T-cell (primary cell): Measurements from ENCODE around the gene MRTFB. TPM values are rescaled to one million over a fixed set of nuclear protein-coding genes. Genes with fewer than 3 reads are reported as not detected.

Experiments
- ATAC-seq, 4 experiments: fragments of 200-7000 bp in 3 of 4; fragments of 150-1000 bp in 1 of 4; cut with Tn5 transposase; replicated peaks in 1 of 4; 1 replicate in 3 of 4; 2 replicates in 1 of 4; pipeline ENCODE4 v1.10.0; 2021; ENCODE audit warnings: moderate library complexity in 3 of 4, mild to moderate bottlenecking in 2 of 4, moderate number of reproducible peaks in 1 of 4
- CTCF ChIA-PET, 2 donors: fragments of 300-600 bp; sonication (Branson Sonifier 250); formaldehyde crosslinking; loops; one replicate each; lab custom pipeline; 2022; ENCODE audit warnings: antibody characterized with exemption in 2 of 2; lab: Charles Lee
- POLR2A ChIA-PET, 2 donors: fragments of 300-600 bp; sonication (Branson Sonifier 250); formaldehyde crosslinking; loops; one replicate each; lab custom pipeline; 2022; ENCODE audit warnings: antibody characterized with exemption in 2 of 2; lab: Charles Lee
- DNase-seq, 35 experiments: peaks; one replicate each; pipeline versions ENCODE4 v3.0.0 to v3.0.0-alpha.2; 2013 to 2023
- H3K27ac ChIP-seq: one replicate; pipeline ENCODE4 v1.5.1; 2013; ENCODE audit warnings: low read length
- H3K27me3 ChIP-seq, 2 experiments: replicated peaks in 1 of 2; 1 replicate in 1 of 2; 2 replicates in 1 of 2; pipeline versions ENCODE4 v1.6.1 to v1.7.0; 2013; ENCODE audit warnings: low read length in 1 of 2, mixed read lengths in 1 of 2; ENCODE audit not compliant: control insufficient read depth in 2 of 2, insufficient read depth in 2 of 2; ENCODE audit errors: extremely low read depth in 1 of 2
- H3K36me3 ChIP-seq, 2 donors: 1 replicate in 1 of 2; 2 replicates in 1 of 2; pipeline versions ENCODE4 v1.6.1 to v1.7.0; 2013; ENCODE audit warnings: low read length in 1 of 2; ENCODE audit not compliant: control insufficient read depth in 2 of 2, insufficient read depth in 1 of 2; ENCODE audit errors: extremely low read depth in 1 of 2
- H3K4me1 ChIP-seq, 2 experiments: 1 replicate in 1 of 2; 2 replicates in 1 of 2; pipeline versions ENCODE4 v1.6.1 to v1.7.0; 2013; ENCODE audit warnings: low read length in 2 of 2, mixed read lengths in 1 of 2; ENCODE audit not compliant: insufficient read depth in 2 of 2, control insufficient read depth in 1 of 2; ENCODE audit errors: extremely low read depth in 1 of 2
- H3K4me3 ChIP-seq, 2 donors: 1 replicate in 1 of 2; 2 replicates in 1 of 2; pipeline versions ENCODE4 v1.5.1 to v1.7.0; 2013; ENCODE audit warnings: mild to moderate bottlenecking in 2 of 2, low read length in 1 of 2, moderate library complexity in 1 of 2; ENCODE audit not compliant: control insufficient read depth in 1 of 2; ENCODE audit errors: extremely low read depth in 1 of 2
- H3K9me3 ChIP-seq: 2 replicates; pipeline ENCODE4 v1.7.0; 2013
- H3K27ac Mint-ChIP-seq, 2 donors: one replicate each; pipeline ENCODE4 v1.8.0; 2020 to 2021; ENCODE audit warnings: mild to moderate bottlenecking in 2 of 2, mixed read lengths in 2 of 2
- H3K27me3 Mint-ChIP-seq, 2 donors: one replicate each; pipeline ENCODE4 v1.8.0; 2021 to 2022; ENCODE audit warnings: mixed read lengths in 2 of 2
- H3K36me3 Mint-ChIP-seq: one replicate; pipeline ENCODE4 v1.8.0; 2021; ENCODE audit warnings: mixed read lengths
- H3K4me1 Mint-ChIP-seq, 3 donors: one replicate each; pipeline ENCODE4 v1.8.0; 2020 to 2022; ENCODE audit warnings: mixed read lengths in 3 of 3, mild to moderate bottlenecking in 1 of 3
- H3K4me3 Mint-ChIP-seq, 3 donors: one replicate each; pipeline ENCODE4 v1.8.0; 2020 to 2022; ENCODE audit warnings: mild to moderate bottlenecking in 3 of 3, mixed read lengths in 3 of 3, moderate library complexity in 3 of 3
- H3K9me3 Mint-ChIP-seq, 3 donors: one replicate each; pipeline ENCODE4 v1.8.0; 2020 to 2022; ENCODE audit warnings: mixed read lengths in 3 of 3
- WGBS: methylation state at CpG from one replicate; pipeline ENCODE4 v1.1.5; 2013; ENCODE audit warnings: missing lambda C conversion rate; ENCODE audit not compliant: insufficient coverage; 5-methylcytosine and 5-hydroxymethylcytosine counted together
- total RNA-seq, 35 experiments: library from RNA in 6 of 35; stranded (reverse) in 6 of 35; fragments of 120-200 nt in 1 of 35; gene quantifications; one replicate each; pipeline versions ENCODE4 v1.2.1 to v1.2.4 and lab custom pipeline; 2013 to 2026

Gene MRTFB
- total RNA-seq, 5 donors from 2014 or later (not counting 1 experiment from before 2014, with no cell fraction given) = 18.2 to 37.0 (median 21.0) TPM

DNA sequence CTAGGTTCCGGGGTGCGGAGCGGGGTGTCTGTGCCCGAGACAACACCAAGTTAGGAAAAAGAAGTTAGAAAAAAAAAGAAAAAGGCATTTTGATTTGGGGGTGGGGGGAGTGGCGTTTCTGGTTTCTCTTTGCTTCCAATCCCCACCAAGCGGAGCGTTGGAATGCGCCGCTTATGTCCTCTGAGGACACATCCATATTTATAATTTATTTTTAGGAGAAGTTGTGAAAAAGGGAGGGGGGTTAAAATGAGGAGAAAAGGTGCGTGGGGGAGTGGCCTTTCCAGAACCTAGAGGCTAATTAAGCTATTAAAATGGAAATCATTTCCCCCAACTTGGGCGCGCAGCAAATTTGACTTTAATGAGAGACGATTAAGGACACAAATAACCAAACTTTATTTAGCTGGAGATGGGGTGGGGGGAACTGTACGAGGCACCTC lies 232.1 kb downstream of the MRTFB start:
- Histone ChIP-seq H3K4me3 (peak overlapping the region; percentile 52 to 77), H3K9me3 (no peaks in the 10 kb centered on the region), H3K4me1 (peaks cover 21 to 40% of the 10 kb centered on the region in 2 experiments), H3K36me3 (no peaks in the 10 kb centered on the region), H3K27me3 (peaks cover 0 to 35% of the 10 kb centered on the region in 2 experiments), H3K27ac (no peak overlapping the region)
- Mint-ChIP-seq H3K4me3 (peak overlapping the region; percentile 70 to 85 (median 74)), H3K27ac (no peak overlapping the region), H3K4me1 (peaks cover 33 to 40% (median 33%) of the 10 kb centered on the region in 3 donors), H3K36me3 (no peaks in the 10 kb centered on the region), H3K27me3 (peaks cover 0 to 21% of the 10 kb centered on the region in 2 donors), H3K9me3 (no peaks in the 10 kb centered on the region)
- ChIA-PET CTCF (interaction anchor here in 1 of 2 donors (0.6 to 0.8 kb wide), 3 partner anchors 10 to 53 kb away, joined by 3 to 6 read pairs (median 5); no protein-coding TSS in a partner anchor), POLR2A (interaction anchor here in 1 of 2 donors (0.6 to 0.7 kb wide), 2 partner anchors 16 to 200 kb away, joined by 4 read pairs; no protein-coding TSS in a partner anchor)
- WGBS = no CpG with 5 or more reads among the region's 14 CpGs
- no peak for ATAC-seq
- no peak for DNase-seq

DNA sequence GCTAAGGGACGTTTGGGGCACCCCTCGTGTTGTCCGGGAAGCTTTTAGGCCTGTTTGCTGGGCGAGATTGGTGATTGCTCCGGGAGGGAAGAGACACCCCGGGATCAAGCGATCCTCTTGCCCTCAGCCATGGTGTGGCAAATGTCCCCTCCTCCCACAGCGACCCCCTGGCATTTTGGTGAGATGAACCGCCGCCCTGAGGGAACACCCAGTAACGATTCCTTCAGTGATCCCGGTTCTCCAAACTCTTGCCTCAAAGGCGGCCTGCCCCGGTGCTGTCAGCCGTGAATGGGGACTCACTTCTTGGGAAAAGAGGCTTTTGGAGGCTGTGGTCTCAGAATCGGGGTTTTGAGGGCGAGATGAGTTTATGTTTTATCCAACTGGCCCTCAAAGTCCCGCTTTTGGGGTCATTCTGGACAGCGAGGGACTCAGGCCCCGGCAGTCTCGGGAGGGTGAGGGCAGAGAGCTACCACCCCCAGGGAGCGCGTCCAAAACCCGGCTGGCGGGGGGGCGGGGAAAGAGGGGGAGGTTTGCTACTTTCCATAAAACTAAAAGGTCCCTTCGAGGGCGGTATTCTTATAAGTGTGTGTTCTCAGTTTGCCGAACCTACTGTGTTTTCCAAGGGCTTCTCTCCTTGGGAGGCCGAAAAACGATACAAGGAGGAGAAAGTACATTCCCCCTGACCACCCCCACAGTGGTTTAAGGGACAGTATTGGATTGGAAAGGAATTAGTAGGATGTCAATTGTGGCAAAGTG lies 232.7 kb downstream of the MRTFB start:
- CTCF ChIA-PET = interaction anchor here in 1 of 2 donors (0.6 to 0.8 kb wide), 2 partner anchors 15 to 53 kb away, joined by 5 to 6 read pairs; no protein-coding TSS in a partner anchor
- no peak overlapping the region for H3K27ac Mint-ChIP-seq
- ATAC-seq (no peak), DNase-seq (no peak)
- 42% methylated on average over 13 of the region's 31 CpGs for WGBS
- Histone ChIP-seq H3K4me1 (peaks cover 27 to 46% of the 10 kb centered on the region in 2 experiments), H3K27me3 (peaks cover 0 to 35% of the 10 kb centered on the region in 2 experiments), H3K27ac (no peak overlapping the region), H3K36me3 (no peaks in the 10 kb centered on the region), H3K4me3 (peak overlapping the region; percentile 52 to 77), H3K9me3 (no peaks in the 10 kb centered on the region)
- H3K4me1 Mint-ChIP-seq = peaks cover 38 to 44% (median 39%) of the 10 kb centered on the region in 3 donors
- POLR2A ChIA-PET = interaction anchor here in 1 of 2 donors (0.6 kb wide), 1 partner anchor 200 kb away, joined by 4 read pairs; no protein-coding TSS in a partner anchor
- H3K4me3 Mint-ChIP-seq = peak overlapping the region; percentile 70 to 85 (median 74)
- H3K9me3 Mint-ChIP-seq = no peaks in the 10 kb centered on the region
- peaks cover 0 to 21% of the 10 kb centered on the region in 2 donors for H3K27me3 Mint-ChIP-seq
- no peaks in the 10 kb centered on the region for H3K36me3 Mint-ChIP-seq

DNA sequence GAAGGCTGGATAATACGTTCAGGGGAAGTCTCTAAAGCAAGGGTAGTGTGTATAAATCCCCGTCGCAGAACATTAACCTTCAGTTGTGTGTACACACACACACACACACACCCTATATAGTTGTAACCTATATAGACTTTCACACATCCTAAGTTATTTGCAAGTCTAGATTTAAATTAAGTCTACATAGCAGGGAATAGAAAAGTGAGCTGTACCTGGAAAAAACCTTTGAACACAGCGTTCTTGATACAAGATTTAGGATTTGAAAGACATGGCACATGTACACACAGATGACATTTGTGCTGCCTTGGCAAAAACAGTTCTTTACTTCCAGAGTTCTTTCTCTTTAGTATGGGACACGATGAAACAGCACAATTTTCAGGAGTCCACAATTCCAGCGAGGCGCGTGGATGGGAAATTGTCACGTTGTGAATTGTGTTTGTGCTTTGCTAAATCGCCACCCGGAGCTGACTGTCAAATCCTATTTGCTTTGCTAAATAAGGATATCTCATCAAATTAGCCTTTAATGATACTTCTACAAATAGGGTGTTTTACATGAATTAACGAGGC lies 233.9 kb downstream of the MRTFB start:
- no peak overlapping the region for H3K27ac ChIP-seq
- CTCF ChIA-PET = no interaction called here
- no peak overlapping the region for H3K27ac Mint-ChIP-seq

DNA sequence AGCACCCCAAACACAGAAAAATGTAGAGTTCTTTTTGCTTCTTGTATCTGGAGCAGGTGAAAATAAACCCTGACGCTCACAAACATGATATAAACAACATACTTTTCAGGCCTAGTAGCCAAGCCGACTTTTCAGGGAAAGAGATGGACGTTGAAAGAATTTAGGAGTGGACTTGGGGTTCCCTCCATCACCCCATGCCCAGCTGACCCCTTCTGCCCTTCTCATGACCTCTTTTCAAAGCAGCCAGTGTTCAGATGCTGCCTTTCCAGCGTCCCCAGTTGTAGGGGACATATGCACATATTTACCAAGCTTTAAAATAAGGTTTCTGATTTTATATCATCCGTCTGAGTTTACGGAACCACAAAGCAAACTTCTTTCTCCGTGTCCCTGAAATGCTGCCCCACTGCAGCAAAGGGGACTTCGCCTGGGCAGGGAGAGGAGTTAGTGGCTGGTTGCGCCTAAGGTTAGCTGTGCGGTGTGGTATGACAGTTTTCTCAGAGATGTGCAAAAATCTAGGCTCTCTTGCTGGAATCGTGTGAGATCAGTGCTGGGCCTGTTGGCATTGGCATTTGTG lies 235.5 kb downstream of the MRTFB start:
- peaks cover 28 to 55% of the 10 kb centered on the region in 2 experiments for H3K4me1 ChIP-seq
- 92% methylated on average over 7 of the region's 11 CpGs for WGBS
- H3K36me3 Mint-ChIP-seq = no peaks in the 10 kb centered on the region
- DNase-seq = no peak
- no peak overlapping the region for H3K4me3 ChIP-seq
- peak overlapping the region in 1 of 2 donors; percentile 28 for H3K27ac Mint-ChIP-seq
- H3K9me3 ChIP-seq = no peaks in the 10 kb centered on the region
- peaks cover 0 to 21% of the 10 kb centered on the region in 2 experiments for H3K27me3 ChIP-seq
- H3K4me3 Mint-ChIP-seq = peak overlapping the region in 1 of 3 donors; percentile 79
- no peak for ATAC-seq
- no peaks in the 10 kb centered on the region for H3K9me3 Mint-ChIP-seq
- CTCF ChIA-PET = no interaction called here
- POLR2A ChIA-PET = interaction anchor here in 1 of 2 donors (0.6 kb wide), 1 partner anchor 220 kb away, joined by 3 read pairs; no protein-coding TSS in a partner anchor
- H3K36me3 ChIP-seq = no peaks in the 10 kb centered on the region
- H3K27ac ChIP-seq = no peak overlapping the region
- H3K4me1 Mint-ChIP-seq = peaks cover 43 to 46% (median 43%) of the 10 kb centered on the region in 3 donors
- H3K27me3 Mint-ChIP-seq = peaks cover 0 to 11% of the 10 kb centered on the region in 2 donors

More for the DNA sequence above, 233.9 kb downstream of the MRTFB start:
- POLR2A ChIA-PET = no interaction called here
- H3K36me3 Mint-ChIP-seq = no peaks in the 10 kb centered on the region
- WGBS = 88% methylated on average over 3 of the region's 12 CpGs
- ATAC-seq = no peak
- Histone ChIP-seq H3K4me1 (peaks cover 30 to 57% of the 10 kb centered on the region in 2 experiments), H3K27me3 (peaks cover 0 to 31% of the 10 kb centered on the region in 2 experiments), H3K9me3 (no peaks in the 10 kb centered on the region), H3K4me3 (no peak overlapping the region), H3K36me3 (no peaks in the 10 kb centered on the region)
- H3K4me1 Mint-ChIP-seq = peaks cover 50 to 56% (median 50%) of the 10 kb centered on the region in 3 donors
- no peaks in the 10 kb centered on the region for H3K9me3 Mint-ChIP-seq
- no peak for DNase-seq
- peak overlapping the region in 1 of 3 donors; percentile 85 for H3K4me3 Mint-ChIP-seq
- H3K27me3 Mint-ChIP-seq = peaks cover 0 to 21% of the 10 kb centered on the region in 2 donors

DNA sequence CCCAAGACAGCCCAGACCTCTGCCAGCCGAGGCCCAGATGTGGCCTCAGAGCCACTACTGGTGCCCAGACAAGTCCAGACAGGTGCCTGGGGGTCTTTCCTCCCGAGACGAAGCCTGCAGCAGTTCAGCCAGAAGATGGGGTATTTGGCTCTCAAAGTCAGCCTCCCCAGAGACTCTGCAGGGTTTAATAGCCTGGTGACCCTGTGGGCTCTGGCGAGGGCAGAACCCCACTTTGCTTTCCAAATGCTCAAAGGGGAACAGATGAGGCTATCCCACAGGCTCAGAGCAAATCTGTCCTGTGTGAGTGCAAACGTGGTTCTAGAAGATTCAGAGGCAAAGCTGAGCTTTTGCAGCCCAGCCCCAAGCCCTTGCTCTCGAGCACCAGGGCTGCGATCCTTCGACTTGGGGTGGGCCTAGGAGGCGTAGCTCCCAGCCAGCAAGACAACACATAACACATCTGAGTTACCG lies 236.0 kb downstream of the MRTFB start:
- CTCF ChIA-PET = no interaction called here
- DNase-seq (no peak), ATAC-seq (no peak)
- H3K27ac Mint-ChIP-seq = peak overlapping the region in 1 of 2 donors; percentile 95
- H3K4me1 Mint-ChIP-seq = peaks cover 43 to 45% (median 43%) of the 10 kb centered on the region in 3 donors
- H3K4me3 Mint-ChIP-seq = peak overlapping the region in 1 of 3 donors; percentile 79
- POLR2A ChIA-PET = no interaction called here
- Histone ChIP-seq H3K27me3 (peaks cover 0 to 19% of the 10 kb centered on the region in 2 experiments), H3K4me1 (peaks cover 27 to 53% of the 10 kb centered on the region in 2 experiments), H3K4me3 (no peak overlapping the region), H3K36me3 (no peaks in the 10 kb centered on the region), H3K27ac (no peak overlapping the region), H3K9me3 (no peaks in the 10 kb centered on the region)
- no peaks in the 10 kb centered on the region for H3K9me3 Mint-ChIP-seq
- H3K36me3 Mint-ChIP-seq = no peaks in the 10 kb centered on the region
- WGBS = 79% methylated on average over 6 of the region's 10 CpGs
- peaks cover 0 to 11% of the 10 kb centered on the region in 2 donors for H3K27me3 Mint-ChIP-seq
